Trophoblast cell (in vitro differentiated cells and primary cell): Measurements from ENCODE around the gene CELA2A.

Source experiments
- DNase-seq, 2 donors: peaks; one replicate each; pipeline ENCODE4 v3.0.0-alpha.2; 2016
- H2AFZ ChIP-seq: 2 replicates; pipeline ENCODE4 v1.6.1; 2013; ENCODE audit warnings: low read length, moderate library complexity, mild to moderate bottlenecking; ENCODE audit not compliant: insufficient read depth, poor library complexity
- H2AK5ac ChIP-seq: 2 replicates; pipeline ENCODE4 v1.6.1; 2013; ENCODE audit warnings: mild to moderate bottlenecking, low read length
- H2BK120ac ChIP-seq: 2 replicates; pipeline ENCODE4 v1.6.1; 2013; ENCODE audit warnings: low read length, mild to moderate bottlenecking, moderate library complexity; ENCODE audit not compliant: insufficient read depth, poor library complexity
- H2BK12ac ChIP-seq: 2 replicates; pipeline ENCODE4 v1.6.1; 2013; ENCODE audit warnings: mild to moderate bottlenecking, low read length, moderate library complexity
- H2BK5ac ChIP-seq: 2 replicates; pipeline ENCODE4 v1.6.1; 2013; ENCODE audit warnings: low read length, low read depth, moderate library complexity, mild to moderate bottlenecking; ENCODE audit not compliant: poor library complexity
- H3K14ac ChIP-seq: 2 replicates; pipeline ENCODE4 v1.6.1; 2013; ENCODE audit warnings: mild to moderate bottlenecking, low read length
- H3K18ac ChIP-seq: 2 replicates; pipeline ENCODE4 v1.6.1; 2013; ENCODE audit warnings: mild to moderate bottlenecking, low read length
- H3K23ac ChIP-seq: 2 replicates; pipeline ENCODE4 v1.6.1; 2013; ENCODE audit warnings: low read length
- H3K27ac ChIP-seq: 2 replicates; pipeline ENCODE4 v1.5.1; 2013; ENCODE audit warnings: low read depth, mild to moderate bottlenecking, inconsistent platforms, low read length, moderate library complexity
- H3K27me3 ChIP-seq: 2 replicates; pipeline ENCODE4 v1.6.1; 2013; ENCODE audit warnings: inconsistent platforms, mild to moderate bottlenecking, low read length, moderate library complexity; ENCODE audit not compliant: insufficient read depth
- H3K36me3 ChIP-seq, 2 experiments: 1 replicate in 1 of 2; 2 replicates in 1 of 2; pipeline ENCODE4 v1.6.1; 2013; ENCODE audit warnings: low read length in 2 of 2, mild to moderate bottlenecking in 2 of 2, moderate library complexity in 1 of 2; ENCODE audit not compliant: insufficient read depth in 2 of 2, control insufficient read depth in 1 of 2
- H3K4ac ChIP-seq: 2 replicates; pipeline ENCODE4 v1.6.1; 2013; ENCODE audit warnings: low read depth, mild to moderate bottlenecking, low read length, moderate library complexity
- H3K4me1 ChIP-seq, 2 experiments: 1 replicate in 1 of 2; 2 replicates in 1 of 2; pipeline ENCODE4 v1.6.1; 2013; ENCODE audit warnings: low read length in 2 of 2, mild to moderate bottlenecking in 2 of 2, moderate library complexity in 1 of 2; ENCODE audit not compliant: insufficient read depth in 2 of 2, control insufficient read depth in 1 of 2
- H3K4me2 ChIP-seq: 2 replicates; pipeline ENCODE4 v1.6.1; 2013; ENCODE audit warnings: inconsistent platforms, mild to moderate bottlenecking, low read length, moderate library complexity
- H3K4me3 ChIP-seq: 2 replicates; pipeline ENCODE4 v1.5.1; 2013; ENCODE audit warnings: mild to moderate bottlenecking, low read depth, low read length, inconsistent platforms
- H3K79me1 ChIP-seq: one replicate; pipeline ENCODE4 v1.6.1; 2013; ENCODE audit warnings: low read length
- H3K79me2 ChIP-seq: 2 replicates; pipeline ENCODE4 v1.6.1; 2013; ENCODE audit warnings: low read length, mild to moderate bottlenecking; ENCODE audit not compliant: control insufficient read depth, insufficient read depth, poor library complexity
- H3K9ac ChIP-seq: 2 replicates; pipeline ENCODE4 v1.6.1; 2013; ENCODE audit warnings: mild to moderate bottlenecking, low read length
- H3K9me3 ChIP-seq: 2 replicates; pipeline ENCODE4 v1.6.1; 2013; ENCODE audit warnings: low read depth, mild to moderate bottlenecking, control low read depth, inconsistent platforms, low read length; ENCODE audit not compliant: insufficient read depth
- H4K12ac ChIP-seq: 2 replicates; pipeline ENCODE4 v1.6.1; 2013; ENCODE audit warnings: low read depth, mild to moderate bottlenecking, low read length, moderate library complexity
- H4K8ac ChIP-seq: 2 replicates; pipeline ENCODE4 v1.6.1; 2013; ENCODE audit warnings: low read depth, mild to moderate bottlenecking, low read length, moderate library complexity
- H4K91ac ChIP-seq: one replicate; pipeline ENCODE4 v1.6.1; 2013; ENCODE audit warnings: low read depth, mild to moderate bottlenecking, low read length, moderate library complexity
- WGBS: extraction: QIAGEN DNeasy Blood & Tissue Kit; methylation state at CpG from one replicate; pipeline ENCODE4 v1.1.7; 2013; ENCODE audit warnings: missing lambda C conversion rate; ENCODE audit not compliant: insufficient read length, insufficient coverage; ENCODE audit errors: extremely low coverage; 5-methylcytosine and 5-hydroxymethylcytosine counted together

CELA2A gene

GRCh38 chr1:15452216-15452615, 4.3 kb upstream of the CELA2A start:
- no peaks in the 10 kb centered on the region for H3K4me1 ChIP-seq

GRCh38 chr1:15452866-15453571, 3.5 kb upstream of the CELA2A start:
- Histone ChIP-seq H4K12ac (no peak overlapping the region), H3K9ac (no peak overlapping the region), H2AFZ (no peak overlapping the region), H2BK120ac (no peak overlapping the region), H3K36me3 (no peaks in the 10 kb centered on the region), H3K9me3 (peaks cover 4% of the 10 kb centered on the region), H3K4ac (no peak overlapping the region), H3K23ac (no peak overlapping the region), H3K4me1 (no peaks in the 10 kb centered on the region), H2AK5ac (no peak overlapping the region), H2BK12ac (no peak overlapping the region), H3K27ac (no peak overlapping the region), H3K27me3 (no peaks in the 10 kb centered on the region), H2BK5ac (no peak overlapping the region), H3K4me2 (no peak overlapping the region), H3K4me3 (no peak overlapping the region), H4K91ac (no peak overlapping the region), H3K79me1 (no peaks in the 10 kb centered on the region), H3K14ac (no peak overlapping the region), H3K79me2 (no peaks in the 10 kb centered on the region), H3K18ac (no peak overlapping the region), H4K8ac (no peak overlapping the region)
- WGBS: no CpG with 5 or more reads among the region's 10 CpGs
- DNase-seq: no peak

More at GRCh38 chr1:15452216-15452615, 4.3 kb upstream of the CELA2A start:
- Histone ChIP-seq H2AK5ac (no peak overlapping the region), H3K36me3 (no peaks in the 10 kb centered on the region), H3K4ac (no peak overlapping the region), H2BK12ac (no peak overlapping the region), H2BK120ac (no peak overlapping the region), H3K79me1 (no peaks in the 10 kb centered on the region), H3K4me3 (no peak overlapping the region), H3K4me2 (no peak overlapping the region), H3K14ac (no peak overlapping the region), H3K79me2 (no peaks in the 10 kb centered on the region), H4K8ac (no peak overlapping the region), H3K9ac (no peak overlapping the region), H4K12ac (no peak overlapping the region), H4K91ac (no peak overlapping the region), H3K27ac (no peak overlapping the region), H2AFZ (no peak overlapping the region), H3K9me3 (peaks cover 4% of the 10 kb centered on the region), H2BK5ac (no peak overlapping the region), H3K27me3 (no peaks in the 10 kb centered on the region), H3K23ac (no peak overlapping the region), H3K18ac (no peak overlapping the region)
- WGBS: no CpG with 5 or more reads among the region's 1 CpG
- DNase-seq: no peak

GRCh38 chr1:15453734-15454133, 2.8 kb upstream of the CELA2A start:
- H2BK12ac ChIP-seq: no peak overlapping the region
- H2AK5ac ChIP-seq: no peak overlapping the region
- H3K14ac ChIP-seq: no peak overlapping the region
- no peaks in the 10 kb centered on the region for H3K79me1 ChIP-seq
- H3K4me1 ChIP-seq: no peaks in the 10 kb centered on the region
- H3K4me2 ChIP-seq: no peak overlapping the region
- H3K4me3 ChIP-seq: no peak overlapping the region
- no peaks in the 10 kb centered on the region for H3K36me3 ChIP-seq
- H2BK5ac ChIP-seq: no peak overlapping the region
- H3K4ac ChIP-seq: no peak overlapping the region
- H3K27ac ChIP-seq: no peak overlapping the region
- no peak overlapping the region for H4K12ac ChIP-seq
- no peak overlapping the region for H4K91ac ChIP-seq
- no peak overlapping the region for H4K8ac ChIP-seq
- no peak overlapping the region for H2AFZ ChIP-seq
- no CpG with 5 or more reads among the region's 11 CpGs for WGBS
- H3K18ac ChIP-seq: no peak overlapping the region
- H3K9ac ChIP-seq: no peak overlapping the region
- no peaks in the 10 kb centered on the region for H3K27me3 ChIP-seq
- H3K79me2 ChIP-seq: no peaks in the 10 kb centered on the region
- no peak for DNase-seq
- no peak overlapping the region for H3K23ac ChIP-seq
- no peak overlapping the region for H2BK120ac ChIP-seq
- peaks cover 4% of the 10 kb centered on the region for H3K9me3 ChIP-seq

- Histone ChIP-seq H2BK12ac (no peak overlapping the region), H4K12ac (no peak overlapping the region), H3K4ac (no peak overlapping the region), H4K8ac (no peak overlapping the region), H3K27me3 (no peaks in the 10 kb centered on the region), H3K23ac (no peak overlapping the region), H3K18ac (no peak overlapping the region), H2BK120ac (no peak overlapping the region), H4K91ac (no peak overlapping the region), H3K14ac (no peak overlapping the region), H3K9ac (no peak overlapping the region), H2AFZ (no peak overlapping the region), H2BK5ac (no peak overlapping the region), H3K4me1 (no peaks in the 10 kb centered on the region), H2AK5ac (no peak overlapping the region), H3K27ac (no peak overlapping the region), H3K4me2 (no peak overlapping the region), H3K36me3 (no peaks in the 10 kb centered on the region), H3K9me3 (peaks cover 4% of the 10 kb centered on the region), H3K4me3 (no peak overlapping the region), H3K79me2 (no peaks in the 10 kb centered on the region), H3K79me1 (no peaks in the 10 kb centered on the region)
- no CpG with 5 or more reads among the region's 3 CpGs for WGBS
- DNase-seq: no peak
Measured at GRCh38 chr1:15454256-15454655, 2.3 kb upstream of the CELA2A start.
